ENCODE data around the gene DENND1A.

- TF ChIP-seq EZH2 (IDR thresholded peaks at IDR 0.05) (no peak), POLR2AphosphoS5 (IDR thresholded peaks at IDR 0.05; ENCODE audit: borderline replicate concordance, low read depth, low read length) (no peak)
Measured at GRCh38 chr9:123861756-123862120, 68.2 kb downstream of the DENND1A start.
